GM13977 (cell line): ENCODE results near the gene SPHK1.
A peak's percentile ranks its signal among the peaks of the same experiment; 100 is the strongest.

ENCODE experiments used
- DNase-seq: peaks from one replicate; pipeline ENCODE4 v3.0.0; 2012; ENCODE audit warnings: low spot score
- in situ Hi-C: fragments of 300-500 bp; cut with MboI; formaldehyde crosslinking; loops from one replicate; pipeline ENCODE4 v1.12.0; 2022; ENCODE audit warnings: low sequenced_read_pairs, low pct_unique_long_range_greater_than_20kb, mixed read lengths, inconsistent platforms; ENCODE audit not compliant: unreplicated experiment
- TF ChIP-seq, protein P1 (sequence below): IDR thresholded peaks from 2 replicates; pipeline ENCODE4 v1.5.1; 2012; ENCODE audit warnings: mild to moderate bottlenecking, control low read depth; ENCODE audit not compliant: insufficient read depth; ENCODE audit errors: extremely low read depth, missing control alignments

SPHK1 gene, protein sequence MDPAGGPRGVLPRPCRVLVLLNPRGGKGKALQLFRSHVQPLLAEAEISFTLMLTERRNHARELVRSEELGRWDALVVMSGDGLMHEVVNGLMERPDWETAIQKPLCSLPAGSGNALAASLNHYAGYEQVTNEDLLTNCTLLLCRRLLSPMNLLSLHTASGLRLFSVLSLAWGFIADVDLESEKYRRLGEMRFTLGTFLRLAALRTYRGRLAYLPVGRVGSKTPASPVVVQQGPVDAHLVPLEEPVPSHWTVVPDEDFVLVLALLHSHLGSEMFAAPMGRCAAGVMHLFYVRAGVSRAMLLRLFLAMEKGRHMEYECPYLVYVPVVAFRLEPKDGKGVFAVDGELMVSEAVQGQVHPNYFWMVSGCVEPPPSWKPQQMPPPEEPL

DNA sequence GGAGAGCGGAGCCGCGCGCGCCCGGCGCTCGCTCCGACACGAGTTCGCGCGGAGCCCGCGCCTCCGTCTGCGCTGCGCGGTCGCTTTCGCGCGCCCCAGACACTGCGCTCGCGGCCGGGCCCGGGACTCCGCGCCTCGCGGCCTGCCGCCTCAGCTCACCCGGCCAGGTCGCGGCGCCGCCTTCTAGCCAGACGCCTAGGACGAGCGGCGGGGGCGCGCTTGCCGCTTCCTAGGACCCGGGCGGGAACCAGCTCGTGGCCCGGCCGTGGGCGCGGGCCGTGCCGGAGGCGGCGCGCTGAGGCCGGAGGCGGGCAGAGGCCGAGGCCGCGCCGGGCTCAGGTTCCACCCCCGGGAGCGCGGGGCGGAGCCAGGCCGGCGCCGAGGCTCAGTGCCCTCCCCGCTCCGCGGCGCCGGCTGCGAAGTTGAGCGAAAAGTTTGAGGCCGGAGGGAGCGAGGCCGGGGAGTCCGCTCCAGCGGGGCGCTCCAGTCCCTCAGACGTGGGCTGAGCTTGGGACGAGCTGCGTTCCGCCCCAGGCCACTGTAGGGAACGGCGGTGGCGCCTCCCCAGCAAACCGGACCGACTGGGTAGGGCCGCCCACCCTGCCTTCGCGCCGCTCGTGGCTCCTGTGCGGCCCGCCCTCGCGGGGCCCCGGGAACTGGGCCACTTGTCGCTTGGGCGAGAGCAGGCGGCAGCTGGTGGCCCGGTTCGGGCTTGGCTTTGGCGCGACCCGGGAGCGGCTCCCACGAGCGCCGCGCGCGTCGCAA, at the start of gene SPHK1:
Gene SPHK1, plus strand, starts transcription at position 388 of the 765 bp plus-strand sequence. CDS start 1,036 bp downstream, outside the sequence.
- in situ Hi-C loops = no loop called here
- TF ChIP-seq, protein P1, sequence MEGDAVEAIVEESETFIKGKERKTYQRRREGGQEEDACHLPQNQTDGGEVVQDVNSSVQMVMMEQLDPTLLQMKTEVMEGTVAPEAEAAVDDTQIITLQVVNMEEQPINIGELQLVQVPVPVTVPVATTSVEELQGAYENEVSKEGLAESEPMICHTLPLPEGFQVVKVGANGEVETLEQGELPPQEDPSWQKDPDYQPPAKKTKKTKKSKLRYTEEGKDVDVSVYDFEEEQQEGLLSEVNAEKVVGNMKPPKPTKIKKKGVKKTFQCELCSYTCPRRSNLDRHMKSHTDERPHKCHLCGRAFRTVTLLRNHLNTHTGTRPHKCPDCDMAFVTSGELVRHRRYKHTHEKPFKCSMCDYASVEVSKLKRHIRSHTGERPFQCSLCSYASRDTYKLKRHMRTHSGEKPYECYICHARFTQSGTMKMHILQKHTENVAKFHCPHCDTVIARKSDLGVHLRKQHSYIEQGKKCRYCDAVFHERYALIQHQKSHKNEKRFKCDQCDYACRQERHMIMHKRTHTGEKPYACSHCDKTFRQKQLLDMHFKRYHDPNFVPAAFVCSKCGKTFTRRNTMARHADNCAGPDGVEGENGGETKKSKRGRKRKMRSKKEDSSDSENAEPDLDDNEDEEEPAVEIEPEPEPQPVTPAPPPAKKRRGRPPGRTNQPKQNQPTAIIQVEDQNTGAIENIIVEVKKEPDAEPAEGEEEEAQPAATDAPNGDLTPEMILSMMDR = no peak
- peak; percentile 96 for DNase-seq

DNA sequence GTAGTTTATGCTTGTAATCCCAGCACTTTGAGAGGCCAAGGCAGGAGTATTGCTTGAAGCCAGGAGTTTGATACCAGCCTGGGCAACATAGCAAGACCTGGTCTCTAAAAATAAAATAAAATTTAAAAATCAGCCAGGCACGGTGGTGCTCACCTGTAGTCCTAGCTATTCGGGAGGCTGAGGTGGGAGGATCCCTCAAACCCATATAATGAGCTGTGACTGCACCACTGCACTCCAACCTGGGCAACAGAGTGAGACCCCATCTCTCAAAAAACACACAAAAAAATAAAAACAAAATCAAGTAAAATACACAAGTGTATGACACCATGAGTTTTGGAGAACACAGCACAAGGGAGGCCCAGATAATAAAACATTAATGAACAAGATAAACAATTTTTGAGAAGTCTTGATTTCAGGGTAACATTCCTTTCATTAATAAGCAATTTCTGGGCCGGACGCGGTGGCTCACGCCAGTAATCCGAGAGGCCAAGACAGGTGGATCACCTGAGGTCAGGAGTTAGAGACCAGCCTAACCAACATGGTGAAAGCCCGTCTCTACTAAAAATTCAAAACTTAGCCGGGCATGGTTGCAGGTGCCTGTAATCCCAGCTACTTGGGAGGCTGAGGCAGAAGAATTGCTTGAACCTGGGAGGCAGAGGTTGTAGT, 48.6 kb upstream of the SPHK1 start:
- in situ Hi-C loops = no loop called here
- TF ChIP-seq, protein P1 = no peak
- DNase-seq = no peak

DNA sequence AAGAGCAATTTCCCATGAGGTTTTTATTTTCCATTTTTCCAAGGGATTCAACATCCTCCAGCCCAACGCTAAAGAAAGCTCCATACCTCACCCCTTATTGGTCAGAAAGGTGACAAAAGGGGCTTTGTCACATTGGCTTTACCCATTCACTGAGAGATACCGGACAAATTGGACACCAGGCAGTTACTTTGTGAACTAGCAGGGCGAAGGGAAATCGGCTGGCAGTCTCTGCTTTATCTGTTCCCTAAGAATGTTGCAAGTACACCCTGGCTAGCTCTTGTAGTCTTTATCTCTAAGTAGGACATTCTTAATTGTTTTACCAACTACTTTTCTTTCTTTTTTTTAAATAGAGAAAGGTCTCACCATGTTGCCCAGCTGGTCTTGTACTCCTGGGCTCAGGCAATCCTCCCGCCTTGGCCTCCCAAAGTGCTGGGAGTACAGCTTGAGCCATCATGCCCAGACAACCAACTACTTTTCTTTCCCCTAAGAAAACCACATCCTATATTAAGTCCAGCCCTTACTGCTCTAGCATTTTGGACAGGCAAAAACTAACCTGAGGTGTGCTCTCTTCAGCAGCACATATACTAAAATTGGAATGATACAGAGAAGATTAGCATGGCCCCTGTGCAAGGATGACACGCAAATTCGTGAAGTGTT, 47.5 kb upstream of the SPHK1 start:
- TF ChIP-seq, protein P1 = no peak
- no peak for DNase-seq
- in situ Hi-C loops = no loop called here

DNA sequence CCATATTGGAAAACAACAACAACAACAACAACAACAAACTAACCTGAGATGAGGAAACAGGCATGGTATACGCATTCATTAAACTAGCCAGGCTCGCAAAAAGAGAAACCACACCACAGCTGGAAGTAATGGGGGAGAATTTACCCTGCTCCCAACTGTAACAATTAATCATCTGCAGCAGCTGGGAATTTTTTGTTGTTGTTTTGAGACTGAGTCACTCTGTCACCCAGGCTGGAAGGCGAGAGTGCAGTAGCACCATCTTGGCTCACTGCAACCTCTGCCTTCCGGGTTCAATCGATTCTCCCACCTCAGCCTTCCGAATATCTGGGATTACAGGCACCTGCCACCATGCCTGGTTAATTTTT, 47.0 kb upstream of the SPHK1 start:
- no peak for DNase-seq
- in situ Hi-C loops = no loop called here
- TF ChIP-seq, protein P1 = no peak

DNA sequence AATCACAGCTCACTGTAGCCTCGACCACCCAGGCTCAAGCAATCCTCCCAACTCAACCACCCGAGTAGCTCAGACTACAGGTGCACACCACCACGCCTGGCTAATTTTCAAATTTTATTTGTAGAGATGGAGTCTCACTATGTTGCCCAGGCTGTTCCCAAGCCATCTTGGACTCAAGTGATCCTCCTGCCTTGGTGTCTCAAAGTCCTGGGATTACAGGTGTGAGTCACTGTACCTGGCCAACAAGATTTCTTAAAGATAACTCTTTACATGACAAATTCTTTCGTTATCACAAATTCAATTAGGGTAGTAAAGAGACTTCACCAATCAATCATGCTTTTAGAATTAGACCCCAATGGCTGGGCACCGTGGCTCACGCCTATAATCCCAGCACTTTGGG, 43.1 kb upstream of the SPHK1 start:
- in situ Hi-C loops = no loop called here
- TF ChIP-seq, protein P1 = no peak
- no peak for DNase-seq

DNA sequence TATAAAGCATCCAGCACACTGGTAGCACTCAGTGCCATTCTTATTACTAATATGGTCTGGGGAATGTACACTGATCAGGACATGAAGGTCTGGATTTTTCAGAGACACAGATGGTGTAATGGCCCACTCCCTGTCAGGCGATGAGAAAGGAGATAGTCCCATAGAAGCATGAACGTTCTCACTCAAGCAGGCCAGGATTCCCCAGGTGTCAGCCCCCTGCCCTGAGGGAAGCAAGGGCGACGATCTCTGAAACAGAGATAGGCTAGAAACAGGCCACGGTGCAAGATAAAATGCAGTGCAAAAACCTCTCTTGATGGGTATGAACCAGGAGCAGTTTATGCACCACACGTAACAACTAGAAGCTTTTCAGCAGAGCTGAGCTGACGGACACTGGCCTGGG, 41.3 kb upstream of the SPHK1 start:
- in situ Hi-C loops = no loop called here
- DNase-seq = no peak
- TF ChIP-seq, protein P1 = no peak
